H7 (cell line): Measurements from ENCODE around the gene COQ10A. TPM values are rescaled to one million over a fixed set of nuclear protein-coding genes. Genes with fewer than 3 reads are reported as not detected.
"Not testable (repeated sequence)": the region's sequence is repeated elsewhere in the genome, so short reads cannot be mapped to it uniquely, and the experiment has no call there.

ENCODE experiments used
- DNase-seq: peaks from one replicate; pipeline ENCODE4 v3.0.0; 2012
- H3K27me3 ChIP-seq: 2 replicates; pipeline ENCODE4 v1.6.0; 2011; ENCODE audit warnings: mild to moderate bottlenecking, low read length; ENCODE audit not compliant: control insufficient read depth, insufficient read depth
- H3K36me3 ChIP-seq: replicated peaks from 2 replicates; pipeline ENCODE4 v1.5.1; 2011; ENCODE audit warnings: low read length; ENCODE audit not compliant: control insufficient read depth, insufficient read depth
- H3K4me3 ChIP-seq: 2 replicates; pipeline ENCODE4 v1.5.1; 2011; ENCODE audit warnings: low read depth, mild to moderate bottlenecking, control low read depth, low read length, moderate library complexity; ENCODE audit not compliant: insufficient read depth
- total RNA-seq: library from RNA; depleted of rRNA; stranded (reverse); fragments of >200 nt; shearing (Covaris generic); gene quantifications from 2 replicates; pipeline ENCODE4 v1.2.3, GENCODE V29; 2014

Gene COQ10A
- total RNA-seq, 1 experiment from 2014 or later: 15.5 TPM

DNA sequence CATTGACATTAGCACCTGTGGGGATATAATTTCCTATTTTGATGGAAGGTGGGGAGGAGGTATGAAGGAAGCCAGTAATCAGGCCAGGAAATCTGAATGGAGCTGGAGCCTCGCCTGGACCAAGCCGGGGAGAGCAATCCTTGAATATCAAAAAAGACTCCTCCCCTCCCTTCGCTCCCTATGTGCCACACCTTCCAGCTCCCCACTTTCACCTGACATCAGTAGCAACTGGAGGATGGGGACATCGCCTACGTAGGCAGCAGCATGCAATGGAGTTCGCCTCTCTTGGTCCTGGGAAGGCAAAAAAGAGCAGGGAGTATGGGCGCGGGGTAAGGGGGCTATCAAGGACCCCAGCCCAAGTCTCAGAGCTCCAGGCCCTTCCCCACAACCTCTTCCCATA is 9.7 kb upstream of the COQ10A start:
- peaks cover 42% of the 10 kb centered on the region for H3K36me3 ChIP-seq
- no peak for DNase-seq
- no peaks in the 10 kb centered on the region for H3K27me3 ChIP-seq
- peak overlapping the region; percentile 90 for H3K4me3 ChIP-seq

DNA sequence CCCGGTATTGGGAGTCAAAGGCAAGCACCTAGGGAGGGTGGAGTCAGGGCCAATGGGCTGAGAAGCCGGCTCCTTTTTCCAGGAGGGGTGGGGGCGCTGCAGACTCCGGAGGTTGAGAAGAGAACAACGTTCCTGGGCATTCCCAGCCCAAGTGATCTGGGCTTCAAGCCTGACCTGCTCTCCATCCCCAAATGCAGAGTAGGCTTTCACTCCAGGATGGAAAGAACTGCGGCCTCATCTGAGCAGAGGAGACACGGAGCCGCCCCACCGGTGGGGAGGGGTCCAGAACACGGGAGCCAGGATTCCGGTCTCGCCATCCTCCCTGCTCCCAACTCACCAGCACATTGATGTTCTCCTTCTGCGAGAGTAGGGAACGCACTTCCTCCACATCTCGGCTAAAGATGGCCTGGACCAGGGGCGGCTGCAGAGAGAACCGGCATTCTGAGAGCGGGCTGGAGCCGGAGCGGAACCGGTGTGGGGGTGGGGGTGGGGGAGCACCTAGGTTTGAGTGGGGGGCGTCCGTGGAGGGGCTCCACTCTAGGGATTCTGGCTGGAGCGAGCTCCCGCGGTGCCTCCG is 9.2 kb upstream of the COQ10A start:
- Histone ChIP-seq H3K4me3 (peak overlapping the region; percentile 90), H3K27me3 (no peaks in the 10 kb centered on the region), H3K36me3 (peaks cover 38% of the 10 kb centered on the region)
- peak; percentile 93 for DNase-seq

DNA sequence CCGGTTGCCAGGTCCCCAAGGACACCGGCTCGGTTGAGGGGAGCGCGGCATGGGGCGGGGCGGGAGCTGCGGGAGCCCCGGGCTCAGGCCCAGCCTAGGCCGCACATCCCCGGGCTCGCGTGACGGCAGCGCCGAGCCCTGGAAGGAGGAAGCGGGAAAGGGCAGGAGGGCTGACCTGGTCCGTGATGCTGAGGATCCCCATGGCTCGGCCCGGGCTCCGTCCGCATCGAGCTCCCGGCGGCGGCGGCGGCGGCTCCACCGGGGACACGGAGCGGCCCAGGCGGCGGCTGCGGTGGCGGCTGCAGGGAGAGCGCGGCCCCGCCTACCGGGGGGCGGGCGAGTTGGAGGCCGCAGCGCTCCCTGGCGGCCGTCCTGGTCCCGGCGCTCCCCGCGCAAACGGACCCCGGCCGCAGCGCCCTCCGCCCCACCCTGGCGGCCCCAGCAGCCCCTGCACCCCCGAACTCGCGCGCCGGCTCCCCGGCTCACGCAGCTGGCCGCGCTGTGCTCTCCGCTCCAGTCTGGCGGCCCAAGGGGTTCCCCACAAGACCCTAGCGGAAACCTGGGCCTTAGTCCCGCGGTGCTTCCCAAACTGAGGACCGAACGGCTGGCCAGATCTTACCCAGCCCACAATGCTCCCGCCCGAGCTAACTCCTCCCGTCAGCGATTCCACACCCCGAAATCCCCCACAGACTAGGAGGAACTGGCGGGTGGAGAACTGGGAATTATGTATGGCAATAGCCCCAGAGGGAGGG is 8.5 kb upstream of the COQ10A start, which contains the start of gene ANKRD52:
TSS of gene ANKRD52 (minus strand) at position 317 of the 752 bp plus-strand sequence. CDS start at position 202, 115 bp downstream.
- peak; percentile 99 for DNase-seq
- H3K27me3 ChIP-seq: no peaks in the 10 kb centered on the region
- peak within 1 kb of the TSS; percentile 90 for H3K4me3 ChIP-seq
- peaks cover 32% of the 10 kb centered on the region for H3K36me3 ChIP-seq

DNA sequence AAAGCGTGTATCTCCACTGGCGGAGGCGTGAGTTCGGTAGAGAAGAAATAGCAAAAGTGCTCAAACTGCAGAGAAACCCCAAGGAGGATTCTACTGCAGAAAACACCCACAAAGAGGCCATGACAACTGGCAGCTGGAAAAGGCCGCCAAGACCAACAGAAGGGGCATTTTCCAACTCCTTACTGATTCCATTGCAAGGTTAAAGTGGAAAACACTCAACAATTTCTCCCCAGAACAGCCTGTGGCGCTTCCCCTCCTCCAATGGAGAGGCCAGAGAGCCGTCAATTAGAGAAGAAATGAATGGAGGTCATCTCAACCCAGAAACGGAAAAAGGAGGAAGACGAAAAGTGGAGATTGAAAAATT is 7.9 kb upstream of the COQ10A start:
- Histone ChIP-seq H3K27me3 (no peaks in the 10 kb centered on the region), H3K4me3 (peak overlapping the region; percentile 76), H3K36me3 (peaks cover 26% of the 10 kb centered on the region)
- DNase-seq: no peak

DNA sequence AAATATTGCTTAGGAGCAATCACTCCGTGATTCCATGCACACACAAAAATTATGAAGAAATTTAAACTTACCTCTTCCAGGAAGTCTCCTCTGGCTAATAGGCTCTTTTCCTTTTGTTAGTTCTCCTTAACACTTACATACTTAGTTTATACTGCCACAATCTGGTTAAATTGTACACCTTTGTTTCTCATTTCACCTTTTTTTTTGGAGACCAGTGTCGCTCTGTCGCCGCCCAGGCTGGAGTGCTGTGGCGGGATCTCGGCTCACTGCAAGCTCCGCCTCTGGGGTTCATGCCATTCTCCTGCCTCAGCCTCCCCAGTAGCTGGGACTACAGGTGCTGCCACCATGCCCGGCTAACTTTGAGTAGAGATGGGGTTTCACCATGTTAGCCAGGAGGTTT is 6.4 kb upstream of the COQ10A start:
- Histone ChIP-seq H3K4me3 (no peak overlapping the region), H3K36me3 (peaks cover 14% of the 10 kb centered on the region), H3K27me3 (no peaks in the 10 kb centered on the region)
- no peak for DNase-seq

DNA sequence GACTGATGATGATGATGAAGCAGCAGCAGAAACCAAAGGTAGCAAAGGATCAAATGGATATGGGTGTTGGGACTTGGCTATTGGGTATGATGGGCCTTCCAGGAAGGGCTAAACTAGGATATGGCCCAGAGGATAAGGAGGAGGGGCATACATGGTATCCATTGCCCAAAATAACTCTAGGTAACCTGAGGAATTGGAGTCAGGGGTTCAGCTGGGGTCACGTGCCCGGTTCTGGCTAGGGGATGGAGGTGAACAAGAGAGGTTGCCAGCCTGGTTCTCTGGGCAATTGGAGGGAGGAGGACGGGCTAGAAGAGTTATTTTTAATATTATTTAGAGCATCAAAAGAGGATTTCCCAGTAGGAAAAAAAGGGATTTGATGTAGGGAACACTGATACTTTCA is 5.8 kb upstream of the COQ10A start:
- no peak overlapping the region for H3K4me3 ChIP-seq
- H3K36me3 ChIP-seq: peaks cover 8% of the 10 kb centered on the region
- no peak for DNase-seq
- no peaks in the 10 kb centered on the region for H3K27me3 ChIP-seq

DNA sequence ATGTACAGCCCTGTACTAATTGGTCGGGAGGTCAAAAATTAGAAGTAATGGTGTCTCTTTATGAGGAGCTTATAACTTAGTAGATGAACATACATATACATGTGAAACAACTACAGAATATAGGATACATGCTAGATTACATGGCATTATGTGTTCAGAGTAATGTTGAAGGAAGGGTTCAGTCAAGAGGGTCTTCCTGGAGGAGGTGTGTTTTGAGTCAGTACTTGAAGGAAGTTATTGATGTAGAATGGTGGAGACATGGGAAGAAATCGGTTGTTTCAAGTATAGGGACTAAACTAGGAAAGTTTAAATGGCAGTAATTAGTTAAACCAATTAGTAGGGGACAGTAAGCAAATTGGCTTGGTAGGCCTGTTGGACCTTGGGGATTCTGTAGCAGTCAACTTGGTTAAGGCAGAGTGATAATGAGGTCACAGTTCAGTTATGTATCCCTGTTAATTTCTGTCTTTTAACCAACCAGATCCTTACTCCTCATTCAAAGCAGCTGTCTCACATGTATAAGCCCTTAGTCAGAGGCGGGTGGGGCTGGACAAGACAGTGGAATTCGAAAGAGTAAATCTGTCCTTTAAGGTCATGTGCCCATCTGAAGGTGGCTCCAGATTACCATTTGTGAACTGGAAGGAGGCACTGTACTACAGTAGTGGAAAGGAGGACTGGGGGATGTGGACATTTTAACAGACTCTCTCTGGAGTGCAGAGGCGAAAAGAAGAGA is 5.1 kb upstream of the COQ10A start:
- no peak overlapping the region for H3K4me3 ChIP-seq
- no peak for DNase-seq
- H3K36me3 ChIP-seq: peaks cover 1% of the 10 kb centered on the region
- no peaks in the 10 kb centered on the region for H3K27me3 ChIP-seq

DNA sequence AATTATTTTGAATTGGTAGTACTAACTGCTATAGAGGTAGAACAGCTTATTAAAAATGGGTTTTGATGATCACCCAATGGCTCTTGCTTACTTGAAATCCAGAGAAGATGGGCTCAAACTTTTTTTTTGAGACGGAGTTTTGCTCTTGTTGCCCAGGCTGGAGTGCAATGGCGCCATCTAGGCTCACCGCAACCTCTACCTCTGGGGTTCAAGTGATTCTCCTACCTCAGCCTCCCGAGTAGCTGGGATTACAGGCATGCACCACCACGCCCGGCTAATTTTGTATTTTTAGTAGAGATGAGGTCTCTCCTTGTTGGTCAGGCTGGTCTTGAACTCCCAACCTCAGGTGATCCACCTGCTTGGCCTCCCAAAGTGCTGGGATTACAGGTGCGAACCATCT is 3.8 kb upstream of the COQ10A start:
- H3K27me3 ChIP-seq, H3K36me3 ChIP-seq, H3K4me3 ChIP-seq, DNase-seq: not testable (repeated sequence)

DNA sequence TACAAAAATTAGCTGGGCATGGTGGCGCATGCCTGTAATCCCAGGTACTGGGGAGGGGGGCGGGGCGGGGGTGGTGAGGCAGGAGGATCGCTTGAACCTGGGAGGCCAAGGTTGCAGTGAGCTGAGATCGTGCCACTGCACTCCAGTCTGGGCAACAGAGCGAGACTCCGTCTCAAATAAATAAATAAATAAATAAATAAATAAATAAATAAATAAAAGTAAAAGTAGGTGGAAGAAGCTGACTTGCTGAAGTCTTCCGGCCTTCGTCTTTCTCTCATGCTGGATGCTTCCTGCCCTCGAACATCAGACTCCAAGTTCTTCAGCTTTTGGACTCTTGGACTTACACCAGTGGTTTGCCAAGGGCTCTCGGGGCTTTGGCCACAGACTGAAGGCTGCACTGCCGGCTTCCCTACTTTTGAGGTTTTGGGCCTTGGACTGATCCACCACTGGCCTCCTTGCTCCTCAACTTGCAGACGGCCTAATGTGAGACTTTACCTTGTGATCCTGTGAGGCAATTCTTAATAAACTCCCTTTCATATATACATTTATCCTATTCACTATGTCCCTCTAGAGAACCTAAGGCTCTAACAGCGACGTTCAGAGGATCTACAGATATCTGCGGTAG is 562 bp upstream of the COQ10A start:
- peak overlapping the region; percentile 90 for H3K4me3 ChIP-seq
- not testable (repeated sequence) for H3K27me3 ChIP-seq, H3K36me3 ChIP-seq, DNase-seq

DNA sequence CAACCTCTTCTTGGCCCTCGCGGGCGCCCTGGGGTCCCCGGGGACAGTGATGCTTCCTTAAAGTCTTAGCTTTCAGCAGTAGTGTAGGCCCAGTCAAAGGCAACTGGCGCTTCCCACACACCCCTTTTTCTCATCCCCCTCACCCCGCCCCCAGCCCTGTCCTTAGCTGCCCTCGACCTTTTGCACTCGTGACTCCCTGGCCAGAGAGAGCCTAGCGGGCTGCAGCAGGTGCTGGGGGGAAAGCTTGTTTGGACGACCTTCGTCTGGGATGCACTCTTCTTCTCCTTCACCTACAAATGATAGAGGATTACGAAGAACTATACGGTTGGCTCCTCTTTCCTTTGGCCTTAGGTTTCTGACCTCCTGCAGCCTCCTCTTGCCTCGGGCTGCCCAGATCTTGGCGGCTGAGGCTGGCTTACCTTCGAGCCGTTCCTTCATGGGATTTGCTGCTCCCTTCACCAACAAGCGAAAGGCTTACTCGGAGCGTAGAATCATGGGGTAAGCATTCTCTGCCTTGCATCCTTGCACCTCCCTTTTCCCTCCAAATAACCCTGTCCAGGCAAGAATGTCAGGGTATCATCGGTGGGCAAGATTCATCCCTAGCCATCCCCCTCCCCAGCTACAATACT is 815 bp downstream of the COQ10A start:
- H3K36me3 ChIP-seq: peaks cover 2% of the 10 kb centered on the region
- peak overlapping the region; percentile 90 for H3K4me3 ChIP-seq
- peak; percentile 69 for DNase-seq
- H3K27me3 ChIP-seq: no peaks in the 10 kb centered on the region

DNA sequence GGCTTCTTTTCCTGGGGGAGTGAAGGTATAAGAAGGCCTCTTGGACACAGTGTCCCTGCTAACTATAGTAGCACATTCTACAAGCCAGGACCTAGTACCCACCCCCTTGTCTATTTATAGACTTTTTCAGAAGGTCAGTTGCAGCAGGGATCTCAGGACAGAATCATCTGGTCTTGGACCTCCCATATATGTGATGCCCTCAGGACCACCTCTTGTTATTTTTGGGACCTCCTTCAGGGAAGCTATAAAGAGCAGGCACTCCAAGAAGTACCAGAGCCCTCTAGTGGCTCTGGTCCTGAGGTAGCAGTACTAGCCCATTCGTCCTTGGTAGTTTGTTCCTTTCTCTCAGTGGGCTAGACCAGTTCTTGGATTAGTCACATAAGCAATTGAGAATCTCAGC is 4.3 kb downstream of the COQ10A start:
- Histone ChIP-seq H3K27me3 (no peaks in the 10 kb centered on the region), H3K4me3 (no peak overlapping the region), H3K36me3 (peaks cover 23% of the 10 kb centered on the region)
- DNase-seq: peak; percentile 73

DNA sequence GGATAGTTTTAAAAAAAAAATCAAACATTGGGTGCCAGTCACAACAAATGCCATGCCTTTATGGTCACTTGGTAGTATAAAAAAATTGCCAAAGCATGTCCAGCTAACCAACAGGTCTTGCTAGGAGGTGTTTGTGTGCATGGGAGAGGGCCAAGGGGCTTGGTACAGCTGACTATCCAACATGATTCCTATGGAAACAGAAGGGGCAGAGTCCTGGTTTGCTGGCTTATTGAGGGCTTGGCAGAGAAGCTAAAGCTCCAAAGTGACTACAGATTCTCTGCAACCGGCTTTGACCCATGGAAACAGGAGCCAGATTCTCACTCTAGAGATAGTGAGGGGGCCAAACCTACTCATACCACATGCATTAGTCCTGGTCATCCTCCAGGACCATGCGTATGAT is 5.7 kb downstream of the COQ10A start:
- peaks cover 25% of the 10 kb centered on the region for H3K36me3 ChIP-seq

DNA sequence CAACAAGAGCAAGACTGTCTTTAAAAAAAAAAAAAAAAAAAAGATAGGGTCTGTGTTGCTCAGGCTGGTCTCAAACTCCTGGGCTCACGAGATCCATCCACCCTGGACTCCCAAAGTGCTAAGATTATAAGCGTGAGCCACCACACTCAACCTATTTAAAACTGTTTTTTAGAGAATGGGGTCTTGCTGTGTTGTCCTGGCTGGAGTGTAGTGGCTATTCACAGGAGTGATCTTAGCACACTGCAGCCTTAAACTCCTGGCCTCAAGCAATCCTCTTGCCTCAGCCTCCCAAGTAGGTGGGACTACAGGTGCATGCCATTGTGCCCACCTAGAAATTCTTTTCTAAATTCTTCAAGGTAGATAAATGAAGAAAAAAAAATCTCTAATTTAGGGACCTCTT is 7.6 kb downstream of the COQ10A start:
- Histone ChIP-seq H3K36me3 (peaks cover 27% of the 10 kb centered on the region), H3K4me3 (no peak overlapping the region), H3K27me3 (no peaks in the 10 kb centered on the region)
- DNase-seq: no peak

More for the DNA sequence above, 5.7 kb downstream of the COQ10A start:
- not testable (repeated sequence) for H3K27me3 ChIP-seq, H3K4me3 ChIP-seq, DNase-seq

DNA sequence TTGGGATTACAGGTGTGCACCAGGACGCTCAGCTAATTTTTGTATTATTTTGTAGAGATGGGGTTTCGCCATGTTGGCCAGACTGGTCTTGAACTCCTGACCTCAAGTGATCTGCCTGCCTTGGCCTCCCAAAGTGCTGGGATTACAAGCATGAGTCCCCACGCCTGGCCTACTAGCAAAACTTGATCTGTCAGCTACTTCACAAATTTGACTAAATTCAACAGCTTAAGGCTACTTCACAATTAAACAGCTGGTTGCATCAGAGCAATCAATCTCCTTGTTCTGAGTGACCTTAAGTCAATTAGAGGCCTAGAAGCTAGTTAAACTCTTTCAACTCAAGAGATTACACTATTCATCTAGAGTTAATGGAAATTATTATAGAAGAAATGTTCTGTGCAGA is 12.2 kb downstream of the COQ10A start:
- H3K4me3 ChIP-seq: no peak overlapping the region
- no peaks in the 10 kb centered on the region for H3K27me3 ChIP-seq
- no peak for DNase-seq
- H3K36me3 ChIP-seq: peaks cover 37% of the 10 kb centered on the region
